ENCODE results near the gene APEH. TPM values are rescaled to one million over a fixed set of nuclear protein-coding genes. Genes with fewer than 3 reads are reported as not detected.

APEH gene
- total RNA-seq, 1 experiment from 2014 or later, result 273 TPM

DNA sequence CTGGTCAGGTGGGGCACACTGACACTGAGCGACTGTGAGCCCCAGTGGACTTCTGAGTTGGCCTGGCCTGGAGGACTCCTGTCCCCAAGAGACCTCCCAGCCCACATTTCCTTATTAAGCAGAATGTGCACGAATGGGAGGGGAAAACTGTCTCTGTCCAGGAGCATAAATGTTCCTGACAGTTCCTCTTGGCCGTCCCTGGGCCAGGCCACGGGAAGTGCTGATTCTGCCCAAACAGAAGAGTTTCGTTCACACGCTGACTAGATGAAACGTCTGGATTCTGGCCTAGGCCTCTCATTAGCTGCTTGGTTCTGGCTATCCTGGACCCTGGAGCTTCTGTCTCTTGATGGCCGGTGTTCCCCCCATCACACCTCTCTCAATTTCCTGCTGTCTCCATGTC, 29.5 kb upstream of the APEH start:
- no peak overlapping the region for H3K27ac Mint-ChIP-seq
- ATAC-seq (no peak), DNase-seq (ENCODE audit: low spot score) (no peak)
- no peak for TF ChIP-seq CREM (CRISPR knock-in tag; IDR thresholded peaks at IDR 0.05)
- TF ChIP-seq GTF2I (CRISPR knock-in tag; conservative IDR thresholded peaks at IDR 0.05), result no peak
- no peak for TF ChIP-seq NR3C1 (CRISPR knock-in tag; conservative IDR thresholded peaks at IDR 0.05; ENCODE audit: low read depth)
- no peak for TF ChIP-seq FOXJ3 (CRISPR knock-in tag; IDR thresholded peaks at IDR 0.05; ENCODE audit: borderline replicate concordance)
- no peak for TF ChIP-seq TEAD1 (CRISPR knock-in tag; IDR thresholded peaks at IDR 0.05)
- TF ChIP-seq ZNF263 (CRISPR knock-in tag; IDR thresholded peaks at IDR 0.05; ENCODE audit: low read depth), result no peak
- TF ChIP-seq KAT7 (CRISPR knock-in tag; IDR thresholded peaks at IDR 0.05; ENCODE audit: borderline replicate concordance), result no peak
- TF ChIP-seq, protein P1, sequence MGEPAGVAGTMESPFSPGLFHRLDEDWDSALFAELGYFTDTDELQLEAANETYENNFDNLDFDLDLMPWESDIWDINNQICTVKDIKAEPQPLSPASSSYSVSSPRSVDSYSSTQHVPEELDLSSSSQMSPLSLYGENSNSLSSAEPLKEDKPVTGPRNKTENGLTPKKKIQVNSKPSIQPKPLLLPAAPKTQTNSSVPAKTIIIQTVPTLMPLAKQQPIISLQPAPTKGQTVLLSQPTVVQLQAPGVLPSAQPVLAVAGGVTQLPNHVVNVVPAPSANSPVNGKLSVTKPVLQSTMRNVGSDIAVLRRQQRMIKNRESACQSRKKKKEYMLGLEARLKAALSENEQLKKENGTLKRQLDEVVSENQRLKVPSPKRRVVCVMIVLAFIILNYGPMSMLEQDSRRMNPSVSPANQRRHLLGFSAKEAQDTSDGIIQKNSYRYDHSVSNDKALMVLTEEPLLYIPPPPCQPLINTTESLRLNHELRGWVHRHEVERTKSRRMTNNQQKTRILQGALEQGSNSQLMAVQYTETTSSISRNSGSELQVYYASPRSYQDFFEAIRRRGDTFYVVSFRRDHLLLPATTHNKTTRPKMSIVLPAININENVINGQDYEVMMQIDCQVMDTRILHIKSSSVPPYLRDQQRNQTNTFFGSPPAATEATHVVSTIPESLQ (CRISPR knock-in tag; IDR thresholded peaks at IDR 0.05), result no peak
- TF ChIP-seq GRHL2 (CRISPR knock-in tag; IDR thresholded peaks at IDR 0.05; ENCODE audit: insufficient replicate concordance, severe bottlenecking), result no peak
- no peaks in the 10 kb centered on the region for H3K27me3 Mint-ChIP-seq (ENCODE audit: low read depth)
- no peaks in the 10 kb centered on the region for H3K4me1 Mint-ChIP-seq
- H3K4me3 Mint-ChIP-seq, result no peak overlapping the region
- POLR2A ChIA-PET, result no interaction called here
- no peaks in the 10 kb centered on the region for H3K36me3 Mint-ChIP-seq
- CTCF ChIA-PET, result interaction anchor here (0.8 to 1.5 kb wide), 3 partner anchors 27 to 105 kb away, joined by 3 to 6 read pairs (median 4); no protein-coding TSS in a partner anchor
- H3K9me3 Mint-ChIP-seq, result no peaks in the 10 kb centered on the region

DNA sequence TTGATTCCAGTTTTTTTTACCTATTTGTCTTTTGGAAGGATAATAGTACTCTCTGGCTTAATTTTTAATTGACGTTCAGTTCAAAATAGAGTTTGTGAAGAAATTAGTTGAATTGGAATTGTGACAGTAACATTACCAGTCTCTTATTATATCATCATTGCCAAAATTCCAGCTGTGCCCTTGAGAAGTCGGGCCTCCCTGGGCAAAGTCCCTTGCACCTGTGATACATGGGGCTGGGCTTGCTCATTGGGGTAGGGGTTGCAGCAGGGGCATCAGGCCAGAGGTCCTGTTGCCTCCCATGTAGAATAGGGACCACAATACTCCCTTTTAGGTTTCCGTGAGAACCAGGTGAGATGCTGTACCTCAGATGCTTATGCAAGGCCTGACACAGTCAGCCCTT, 27.9 kb upstream of the APEH start:
- Mint-ChIP-seq H3K4me1 (no peaks in the 10 kb centered on the region), H3K9me3 (no peaks in the 10 kb centered on the region), H3K36me3 (no peaks in the 10 kb centered on the region), H3K4me3 (no peak overlapping the region), H3K27ac (no peak overlapping the region), H3K27me3 (ENCODE audit: low read depth) (no peaks in the 10 kb centered on the region)
- POLR2A ChIA-PET, result no interaction called here
- CTCF ChIA-PET, result interaction anchor here (0.9 to 1.0 kb wide), 2 partner anchors 25 to 106 kb away, joined by 3 to 6 read pairs; no protein-coding TSS in a partner anchor
- TF ChIP-seq, protein P1 (CRISPR knock-in tag; IDR thresholded peaks at IDR 0.05), result no peak
- no peak for TF ChIP-seq TCF7 (CRISPR knock-in tag; IDR thresholded peaks at IDR 0.05; ENCODE audit: low read depth)
- TF ChIP-seq, protein P2, sequence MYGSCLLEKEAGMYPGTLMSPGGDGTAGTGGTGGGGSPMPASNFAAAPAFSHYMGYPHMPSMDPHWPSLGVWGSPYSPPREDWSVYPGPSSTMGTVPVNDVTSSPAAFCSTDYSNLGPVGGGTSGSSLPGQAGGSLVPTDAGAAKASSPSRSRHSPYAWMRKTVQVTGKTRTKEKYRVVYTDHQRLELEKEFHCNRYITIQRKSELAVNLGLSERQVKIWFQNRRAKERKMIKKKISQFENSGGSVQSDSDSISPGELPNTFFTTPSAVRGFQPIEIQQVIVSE (CRISPR knock-in tag; IDR thresholded peaks at IDR 0.05; ENCODE audit: borderline replicate concordance), result no peak
- TF ChIP-seq, protein P3, sequence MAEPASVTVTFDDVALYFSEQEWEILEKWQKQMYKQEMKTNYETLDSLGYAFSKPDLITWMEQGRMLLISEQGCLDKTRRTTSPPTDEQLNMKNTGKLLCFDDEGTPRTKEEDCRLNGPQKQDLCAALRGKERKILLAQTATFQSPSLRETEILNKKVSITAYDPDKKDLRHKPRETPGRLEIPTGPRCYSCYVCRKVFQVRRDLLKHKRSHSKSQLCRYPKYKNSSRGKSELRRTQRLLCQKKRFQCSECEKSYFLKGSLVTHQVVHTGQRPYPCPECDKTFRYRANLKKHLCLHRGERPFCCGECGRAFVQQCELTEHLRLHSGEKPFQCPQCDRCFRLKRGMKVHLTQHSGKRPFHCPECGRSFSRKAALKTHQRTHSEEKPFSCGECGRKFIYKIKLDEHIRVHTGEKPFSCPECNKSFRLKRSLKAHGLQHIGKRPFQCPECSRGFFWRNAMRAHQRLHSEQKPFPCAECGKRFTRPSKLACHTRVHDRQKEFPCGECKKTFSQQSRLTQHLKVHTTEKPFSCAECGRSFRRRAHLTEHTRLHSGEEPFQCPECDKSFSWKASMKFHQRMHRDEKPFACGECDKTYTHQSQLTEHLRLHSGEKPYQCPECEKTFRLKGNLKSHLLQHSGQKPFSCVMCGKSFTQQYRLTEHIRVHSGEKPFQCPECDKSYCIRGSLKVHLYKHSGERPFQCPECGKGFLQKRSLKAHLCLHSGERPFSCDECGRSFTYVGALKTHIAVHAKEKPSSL (CRISPR knock-in tag; conservative IDR thresholded peaks at IDR 0.05), result no peak
- TF ChIP-seq SMAD3 (CRISPR knock-in tag; IDR thresholded peaks at IDR 0.05; ENCODE audit: borderline replicate concordance), result no peak
- TF ChIP-seq ZNF121 (CRISPR knock-in tag; IDR thresholded peaks at IDR 0.05), result no peak
- no peak for TF ChIP-seq ELF4 (CRISPR knock-in tag; IDR thresholded peaks at IDR 0.05; ENCODE audit: low read depth)
- no peak for TF ChIP-seq FOXP1 (CRISPR knock-in tag; IDR thresholded peaks at IDR 0.05; ENCODE audit: borderline replicate concordance)
- TF ChIP-seq, protein P4, sequence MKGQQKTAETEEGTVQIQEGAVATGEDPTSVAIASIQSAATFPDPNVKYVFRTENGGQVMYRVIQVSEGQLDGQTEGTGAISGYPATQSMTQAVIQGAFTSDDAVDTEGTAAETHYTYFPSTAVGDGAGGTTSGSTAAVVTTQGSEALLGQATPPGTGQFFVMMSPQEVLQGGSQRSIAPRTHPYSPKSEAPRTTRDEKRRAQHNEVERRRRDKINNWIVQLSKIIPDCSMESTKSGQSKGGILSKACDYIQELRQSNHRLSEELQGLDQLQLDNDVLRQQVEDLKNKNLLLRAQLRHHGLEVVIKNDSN (CRISPR knock-in tag; IDR thresholded peaks at IDR 0.05), result no peak
- TF ChIP-seq, protein P5, sequence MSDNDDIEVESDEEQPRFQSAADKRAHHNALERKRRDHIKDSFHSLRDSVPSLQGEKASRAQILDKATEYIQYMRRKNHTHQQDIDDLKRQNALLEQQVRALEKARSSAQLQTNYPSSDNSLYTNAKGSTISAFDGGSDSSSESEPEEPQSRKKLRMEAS (CRISPR knock-in tag; IDR thresholded peaks at IDR 0.05), result no peak
- no peak for TF ChIP-seq FOXJ3 (CRISPR knock-in tag; IDR thresholded peaks at IDR 0.05; ENCODE audit: borderline replicate concordance)
- TF ChIP-seq SMAD4 (CRISPR knock-in tag; IDR thresholded peaks at IDR 0.05), result no peak
- ATAC-seq (no peak), DNase-seq (ENCODE audit: low spot score) (no peak)
